ENCODE data around the gene RTEL1.

DNA sequence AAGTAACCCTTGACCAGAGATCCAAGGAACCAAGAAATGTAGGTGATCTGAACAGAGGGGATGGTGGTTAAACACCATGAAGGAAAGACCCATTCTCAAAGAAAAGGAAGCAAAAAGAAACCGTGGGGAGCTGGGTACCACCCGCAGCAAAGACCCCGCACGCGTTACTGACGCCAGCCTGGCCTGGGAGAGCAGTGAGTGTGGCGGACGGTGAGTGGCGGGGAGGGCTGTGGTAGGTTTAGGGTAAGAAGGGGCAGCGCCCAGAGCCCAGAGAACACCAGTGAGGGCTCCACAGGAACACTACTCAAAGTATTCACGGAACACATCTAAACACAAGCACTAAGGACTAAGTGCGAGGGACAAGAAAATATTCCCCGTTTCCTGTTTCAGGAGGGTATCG lies 35.4 kb upstream of the RTEL1 start:
- TF ChIP-seq ZNF416 (tag by site-specific recombination; IDR thresholded peaks at IDR 0.05): no peak
- no peak for TF ChIP-seq ZNF341 (tag by site-specific recombination; IDR thresholded peaks at IDR 0.05; ENCODE audit: low read depth)
- TF ChIP-seq, protein P1, sequence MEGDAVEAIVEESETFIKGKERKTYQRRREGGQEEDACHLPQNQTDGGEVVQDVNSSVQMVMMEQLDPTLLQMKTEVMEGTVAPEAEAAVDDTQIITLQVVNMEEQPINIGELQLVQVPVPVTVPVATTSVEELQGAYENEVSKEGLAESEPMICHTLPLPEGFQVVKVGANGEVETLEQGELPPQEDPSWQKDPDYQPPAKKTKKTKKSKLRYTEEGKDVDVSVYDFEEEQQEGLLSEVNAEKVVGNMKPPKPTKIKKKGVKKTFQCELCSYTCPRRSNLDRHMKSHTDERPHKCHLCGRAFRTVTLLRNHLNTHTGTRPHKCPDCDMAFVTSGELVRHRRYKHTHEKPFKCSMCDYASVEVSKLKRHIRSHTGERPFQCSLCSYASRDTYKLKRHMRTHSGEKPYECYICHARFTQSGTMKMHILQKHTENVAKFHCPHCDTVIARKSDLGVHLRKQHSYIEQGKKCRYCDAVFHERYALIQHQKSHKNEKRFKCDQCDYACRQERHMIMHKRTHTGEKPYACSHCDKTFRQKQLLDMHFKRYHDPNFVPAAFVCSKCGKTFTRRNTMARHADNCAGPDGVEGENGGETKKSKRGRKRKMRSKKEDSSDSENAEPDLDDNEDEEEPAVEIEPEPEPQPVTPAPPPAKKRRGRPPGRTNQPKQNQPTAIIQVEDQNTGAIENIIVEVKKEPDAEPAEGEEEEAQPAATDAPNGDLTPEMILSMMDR (tag by site-specific recombination; IDR thresholded peaks at IDR 0.05): no peak

All from HEK293 (cell line).